ENCODE measurements around the gene EYA2.
"Not testable (repeated sequence)": the region's sequence is repeated elsewhere in the genome, so short reads cannot be mapped to it uniquely, and the experiment has no call there.

EYA2 gene

DNA sequence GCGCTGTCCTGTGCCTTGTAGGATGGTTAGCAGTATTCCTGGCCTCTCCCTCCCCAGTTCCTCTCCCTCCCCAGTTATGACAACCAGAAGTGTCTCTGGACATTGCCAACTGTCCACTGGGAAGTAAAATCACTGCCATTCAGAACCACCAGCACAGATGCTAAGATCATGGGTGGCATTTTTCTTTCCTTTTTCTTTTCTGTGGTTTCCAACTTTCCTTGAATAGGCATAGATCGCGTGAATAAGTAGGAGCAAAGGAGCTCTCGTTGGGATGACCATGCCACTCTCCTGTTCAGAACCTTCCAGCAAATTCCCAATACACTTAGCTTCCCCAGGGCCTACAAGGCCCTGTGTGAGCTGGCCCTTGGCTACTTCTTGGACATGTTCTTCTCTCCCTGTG, 59.0 kb downstream of the EYA2 start:
- no peak for DNase-seq (ENCODE audit: low read depth, low spot score)

DNA sequence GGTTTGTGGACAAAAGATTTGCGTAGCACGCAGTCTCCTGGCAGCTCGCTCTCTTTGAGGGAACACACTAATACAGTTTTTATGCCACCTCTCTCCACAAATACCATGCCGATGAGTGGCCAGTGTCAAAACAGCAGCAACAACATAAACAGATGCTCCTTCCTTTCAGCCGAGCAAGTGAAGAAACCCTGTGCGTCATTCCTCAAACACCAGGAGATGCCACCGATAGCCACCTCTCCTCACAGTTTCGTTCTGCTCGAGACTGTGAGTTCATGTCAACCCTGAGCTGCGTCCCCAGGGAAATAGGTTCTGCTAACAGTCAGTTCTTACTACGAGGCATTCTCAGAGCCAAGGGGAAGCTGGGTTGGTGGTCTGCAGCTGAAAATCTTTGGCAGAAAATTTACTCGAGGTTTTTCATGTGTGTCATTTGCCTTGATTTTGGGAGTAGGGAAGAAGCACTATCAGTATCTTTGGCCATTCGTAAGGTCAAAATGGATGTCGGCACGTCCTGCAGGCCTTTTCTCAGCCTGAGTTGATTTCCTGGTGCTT, 59.9 kb downstream of the EYA2 start:
- DNase-seq (ENCODE audit: low read depth, low spot score) = no peak

DNA sequence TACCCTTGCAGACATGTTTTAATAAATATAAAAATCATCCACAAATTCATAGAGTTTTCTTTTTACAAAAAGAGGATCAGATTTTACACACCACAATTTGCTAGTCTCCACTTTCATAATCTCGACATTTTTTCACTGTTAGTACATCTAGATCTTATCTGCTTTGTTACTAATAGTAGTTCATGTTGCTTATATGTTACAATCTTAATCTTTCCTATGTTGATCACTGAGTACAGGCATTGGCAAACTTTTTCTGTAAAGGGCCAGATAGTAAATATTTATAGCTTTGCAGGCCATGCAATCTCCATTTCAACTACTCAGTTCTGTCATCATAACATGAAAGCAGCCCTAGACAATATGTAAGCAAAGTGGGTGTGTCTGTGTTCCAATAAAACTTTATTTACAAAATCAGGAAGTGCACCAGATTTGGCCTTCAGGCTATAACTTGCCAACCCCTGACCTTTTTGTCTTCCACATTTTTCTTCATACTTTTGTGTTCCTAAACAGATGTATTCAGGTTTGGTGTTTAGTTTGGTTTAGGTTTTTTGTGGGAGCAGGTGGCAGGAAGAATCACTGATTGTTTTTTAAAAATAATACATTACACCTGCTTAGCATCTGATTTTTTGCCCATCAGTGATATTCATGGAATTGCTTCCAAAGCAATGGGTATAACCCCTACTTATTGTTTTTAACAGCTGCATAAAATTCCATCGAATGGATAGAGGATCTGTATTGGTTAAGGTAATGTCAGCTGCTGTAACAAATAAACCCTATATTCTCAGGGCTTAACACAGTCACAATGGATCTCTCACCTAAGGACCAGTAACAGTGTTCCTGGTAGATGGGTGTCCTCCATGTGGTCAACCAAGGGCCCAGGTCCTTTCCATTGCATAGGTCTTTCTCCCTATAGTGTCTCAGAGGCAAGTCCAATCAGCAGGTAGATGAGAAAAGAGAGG, 61.2 kb downstream of the EYA2 start:
- no peak for DNase-seq (ENCODE audit: low read depth, low spot score)

DNA sequence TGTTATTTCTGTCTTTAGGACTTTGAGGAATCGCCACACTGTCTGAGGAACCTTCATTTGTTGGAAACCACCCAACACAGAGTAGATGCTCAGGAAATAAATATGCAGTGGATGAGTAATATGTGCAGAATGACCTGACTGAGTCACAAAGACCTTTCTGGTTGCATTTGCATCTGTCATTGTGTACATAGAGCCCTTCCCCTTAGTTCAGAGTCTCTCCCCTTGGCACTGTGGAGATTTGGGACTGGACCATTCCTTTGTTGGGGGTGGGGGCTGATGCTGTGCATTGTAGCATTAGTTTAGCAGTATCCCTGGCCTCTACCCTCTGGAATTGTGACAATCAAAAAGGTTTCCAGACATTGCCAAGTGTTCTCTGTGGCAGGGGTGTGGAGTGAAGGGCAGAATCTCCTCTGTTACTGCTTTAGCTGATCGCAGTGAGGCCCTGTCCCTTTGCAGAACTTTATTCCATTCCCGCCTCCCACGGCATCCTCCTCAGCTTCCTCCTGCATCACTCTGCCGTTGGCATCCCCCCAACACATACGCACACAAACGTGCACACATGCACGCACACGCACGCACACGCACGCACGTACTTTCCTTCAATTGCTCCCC, 64.5 kb downstream of the EYA2 start:
- DNase-seq (ENCODE audit: low read depth, low spot score) = no peak

DNA sequence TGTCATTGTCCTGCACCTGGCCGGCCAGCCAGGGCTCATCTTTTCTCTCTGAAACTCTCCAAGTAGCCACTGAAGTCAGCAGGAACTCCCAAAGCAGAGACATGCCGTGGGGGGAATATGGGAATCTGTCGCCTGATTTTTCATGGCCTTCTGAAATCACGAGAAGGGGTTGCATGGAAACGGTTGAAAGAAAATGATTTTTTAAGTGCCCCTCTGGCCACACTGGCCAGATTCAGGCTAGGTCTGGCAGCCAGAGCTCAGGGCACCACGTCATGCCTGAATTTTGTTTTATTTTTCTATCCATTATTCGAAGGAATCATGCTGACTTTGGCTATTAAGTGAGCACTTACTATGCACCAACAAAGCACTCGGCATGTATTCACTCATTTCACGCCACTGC, 65.2 kb downstream of the EYA2 start:
- no peak for DNase-seq (ENCODE audit: low read depth, low spot score)

DNA sequence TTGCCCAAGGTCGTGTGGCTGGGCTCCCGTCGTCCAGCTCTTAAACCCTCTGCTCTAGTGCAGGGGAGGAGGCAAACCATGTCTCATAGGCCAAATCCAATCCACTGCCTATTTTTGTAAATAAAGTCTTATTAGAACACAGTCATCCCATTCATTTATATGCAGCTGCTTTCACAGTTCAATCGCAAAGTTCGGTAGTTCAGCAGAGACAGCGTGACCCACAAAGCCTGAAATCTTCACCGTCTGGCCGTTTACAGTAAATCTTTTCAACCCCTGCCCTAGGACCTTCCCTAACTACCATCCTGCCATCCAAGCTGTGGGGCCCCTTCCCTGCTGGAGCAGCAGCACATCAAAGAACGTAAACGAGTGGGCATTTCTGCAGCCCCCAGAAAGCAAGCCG, 65.9 kb downstream of the EYA2 start:
- no peak for DNase-seq (ENCODE audit: low read depth, low spot score)

DNA sequence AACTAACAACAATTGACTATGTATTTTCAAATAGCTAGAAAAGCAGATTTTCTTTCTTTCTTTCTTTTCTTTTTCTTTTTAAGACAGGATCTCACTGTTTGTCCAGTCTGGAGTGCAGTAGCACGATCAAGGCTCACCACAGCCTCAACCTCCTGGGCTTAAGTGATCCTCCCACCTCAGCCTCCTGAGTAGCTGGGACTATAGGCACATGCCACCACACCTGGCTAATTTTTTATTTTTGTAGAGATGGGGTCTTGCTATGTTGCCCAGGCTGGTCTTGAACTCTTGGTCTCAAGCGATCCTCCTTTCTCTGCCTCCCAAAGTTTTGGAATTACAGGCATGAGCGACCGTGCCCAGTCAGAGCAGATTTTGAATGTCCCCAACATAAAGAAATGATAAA, 67.3 kb downstream of the EYA2 start:
- not testable (repeated sequence) for DNase-seq (ENCODE audit: low read depth, low spot score)

DNA sequence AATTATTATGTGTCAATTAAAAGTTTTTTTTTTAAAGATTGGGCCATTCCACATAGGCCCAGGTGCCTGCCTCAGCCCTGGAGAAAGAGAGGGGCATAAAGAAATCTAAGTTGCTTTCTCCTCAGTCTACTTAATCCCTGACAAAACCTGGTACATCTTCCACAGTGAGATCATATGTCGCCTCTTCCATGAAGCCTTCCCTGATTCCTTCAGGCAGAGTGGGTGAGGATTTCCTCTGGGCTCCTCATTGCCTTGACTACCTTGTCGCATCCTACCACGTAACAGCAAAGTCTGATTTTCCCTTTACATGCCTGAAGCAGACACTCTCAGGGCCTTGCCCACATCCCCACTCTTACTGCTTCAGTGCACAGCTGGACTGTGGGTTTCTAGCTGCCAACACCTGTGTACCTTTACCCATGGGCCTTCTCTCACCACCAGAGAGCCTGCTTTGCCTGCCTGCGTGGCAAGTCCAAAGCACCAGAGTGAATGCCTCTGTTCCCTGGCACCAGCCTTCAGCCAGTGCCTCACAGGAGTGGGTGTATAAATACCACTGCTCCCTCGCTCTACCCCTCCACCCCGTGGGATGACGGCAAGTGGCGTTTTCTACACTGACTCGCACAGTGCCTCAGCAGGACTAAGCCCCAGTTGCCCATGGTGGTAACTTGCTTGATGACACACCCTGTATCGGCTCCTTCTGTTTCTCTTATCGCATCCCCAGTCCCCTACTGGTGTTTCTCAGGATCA, 68.0 kb downstream of the EYA2 start:
- DNase-seq (ENCODE audit: low read depth, low spot score) = no peak

DNA sequence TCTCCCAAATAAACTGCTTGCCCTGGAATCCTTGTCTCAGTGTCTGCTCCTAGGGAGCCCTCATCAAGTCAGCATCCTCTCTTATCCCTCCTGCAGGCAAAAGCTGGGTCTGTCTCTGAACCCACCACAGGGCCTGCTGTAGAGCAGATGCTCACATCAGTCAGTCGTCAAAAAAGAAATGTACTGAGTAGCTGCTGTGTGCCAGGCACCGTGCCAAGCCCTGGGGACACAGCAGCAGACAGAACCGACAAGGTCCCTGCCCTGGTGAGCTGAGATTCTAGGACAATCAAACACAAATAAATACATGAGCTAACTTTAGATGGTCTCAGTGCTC, 68.5 kb downstream of the EYA2 start:
- no peak for DNase-seq (ENCODE audit: low read depth, low spot score)

DNA sequence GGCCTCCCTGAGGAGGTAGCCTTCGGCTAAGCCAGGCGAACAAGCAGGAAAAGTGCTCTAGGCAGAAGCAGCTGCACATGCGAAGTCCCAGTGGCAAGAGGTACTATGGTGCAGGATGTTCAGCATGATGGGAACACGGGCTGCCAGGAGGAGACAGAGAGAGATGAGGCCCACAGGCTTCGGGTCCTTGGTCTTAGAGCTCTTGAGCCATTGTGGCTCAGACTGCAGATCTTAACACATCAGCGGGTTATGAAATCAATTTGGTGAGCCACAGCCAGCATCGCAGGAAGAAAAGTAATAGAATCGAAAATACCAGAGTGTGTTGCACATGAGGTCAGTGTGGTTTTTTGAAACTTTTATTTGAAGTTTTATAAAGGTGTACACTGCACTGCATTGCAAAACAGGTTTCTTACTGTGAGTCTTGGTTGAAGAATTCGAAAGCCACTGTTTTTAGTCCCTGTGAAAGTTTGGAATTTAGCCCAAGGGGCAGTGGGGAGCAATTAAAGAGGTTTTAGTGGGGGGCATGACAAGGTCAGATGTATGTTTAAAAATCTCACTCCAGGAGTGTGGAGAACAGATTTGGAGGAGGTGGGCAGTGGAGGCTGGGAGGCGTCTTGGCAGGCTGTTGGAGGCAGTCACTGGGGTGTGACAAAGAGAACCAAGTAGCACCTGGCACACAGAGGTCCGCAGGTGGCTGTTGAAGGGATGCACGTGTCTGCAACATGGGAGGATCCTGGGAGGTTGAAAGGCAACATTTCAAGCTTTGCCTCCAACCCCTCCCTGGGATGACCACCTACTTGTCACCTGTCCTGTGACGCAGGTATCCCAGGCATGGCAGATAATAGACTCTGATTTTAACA, 69.3 kb downstream of the EYA2 start:
- DNase-seq (ENCODE audit: low read depth, low spot score) = no peak

DNA sequence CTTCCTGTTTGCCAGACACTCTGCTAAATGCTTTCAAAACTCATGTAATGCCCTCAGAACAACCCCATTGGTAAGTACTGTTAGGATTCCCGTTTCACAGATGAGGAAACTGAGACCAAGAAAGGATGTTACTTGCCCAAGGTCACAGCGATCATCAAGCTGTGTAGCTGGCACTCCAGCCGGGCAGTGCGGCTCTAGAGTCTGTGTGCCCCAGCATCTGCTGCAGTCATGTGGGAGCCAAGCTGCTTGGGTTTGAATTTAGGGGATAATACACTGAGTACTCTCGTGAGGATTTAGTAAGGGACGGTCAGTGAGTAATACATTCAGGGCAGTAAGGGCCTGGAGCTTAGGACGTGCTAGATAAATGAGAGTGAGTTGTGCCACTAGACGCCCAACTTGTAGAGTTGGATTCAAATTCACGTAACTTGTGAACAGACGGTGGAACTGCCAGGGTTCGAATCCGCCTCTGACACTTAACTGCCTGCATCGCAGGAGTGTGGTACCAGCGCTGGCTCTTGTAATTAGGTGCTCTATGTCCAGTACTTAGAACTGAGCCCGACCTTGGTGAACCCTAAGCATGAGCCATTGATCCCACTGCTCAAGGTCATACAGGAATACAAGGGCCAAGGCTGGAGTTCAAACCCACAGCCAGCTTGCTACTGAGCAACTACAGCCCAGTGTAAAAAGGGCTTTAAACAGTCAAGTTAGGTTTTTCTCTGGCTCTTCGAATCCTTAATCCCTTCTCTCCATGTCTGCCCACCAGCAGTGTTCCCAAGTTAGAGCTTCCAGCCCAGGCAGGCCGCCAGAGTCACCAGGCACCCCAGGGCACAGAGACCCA, 70.2 kb downstream of the EYA2 start:
- DNase-seq (ENCODE audit: low read depth, low spot score) = no peak

DNA sequence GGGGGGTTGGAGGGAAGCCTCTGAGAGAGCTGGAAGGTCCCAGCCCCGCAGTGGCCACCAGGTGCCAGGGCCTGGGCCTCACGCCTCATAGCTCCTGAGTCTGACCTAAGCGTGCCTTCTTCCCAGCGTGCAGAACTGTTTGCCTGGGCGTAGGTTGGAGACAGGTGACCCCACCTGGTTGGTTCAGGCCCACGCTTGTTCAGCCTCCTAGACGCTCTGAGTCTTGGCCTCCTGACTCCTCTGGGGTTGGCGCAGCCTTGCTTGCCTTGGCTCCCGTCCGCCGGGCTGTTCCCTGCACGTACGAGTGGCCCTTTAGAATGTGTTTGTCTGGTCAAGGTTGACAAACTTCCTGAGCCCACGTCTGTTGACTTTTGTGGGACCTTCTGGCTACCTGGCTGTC, 70.8 kb downstream of the EYA2 start:
- no peak for DNase-seq (ENCODE audit: low read depth, low spot score)

DNA sequence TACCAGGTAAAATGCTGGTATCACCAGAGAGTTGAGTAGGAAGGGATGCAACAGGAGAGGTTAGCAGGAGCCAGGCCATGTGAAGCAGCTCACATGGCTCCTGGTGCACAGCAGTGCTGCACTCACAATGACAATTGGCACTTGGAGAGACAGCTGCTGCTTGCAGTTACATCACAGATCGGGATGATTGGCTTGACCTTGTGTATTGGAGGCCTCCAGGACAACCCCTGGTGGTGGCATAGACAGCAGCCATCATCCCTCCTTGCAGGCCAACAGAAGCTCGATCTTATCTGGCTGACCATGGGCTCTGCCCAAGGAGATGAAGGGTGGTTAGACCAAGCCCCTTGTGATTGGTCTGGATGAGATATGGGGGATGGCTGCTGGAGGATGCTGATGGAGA, 73.0 kb downstream of the EYA2 start:
- DNase-seq (ENCODE audit: low read depth, low spot score) = no peak

DNA sequence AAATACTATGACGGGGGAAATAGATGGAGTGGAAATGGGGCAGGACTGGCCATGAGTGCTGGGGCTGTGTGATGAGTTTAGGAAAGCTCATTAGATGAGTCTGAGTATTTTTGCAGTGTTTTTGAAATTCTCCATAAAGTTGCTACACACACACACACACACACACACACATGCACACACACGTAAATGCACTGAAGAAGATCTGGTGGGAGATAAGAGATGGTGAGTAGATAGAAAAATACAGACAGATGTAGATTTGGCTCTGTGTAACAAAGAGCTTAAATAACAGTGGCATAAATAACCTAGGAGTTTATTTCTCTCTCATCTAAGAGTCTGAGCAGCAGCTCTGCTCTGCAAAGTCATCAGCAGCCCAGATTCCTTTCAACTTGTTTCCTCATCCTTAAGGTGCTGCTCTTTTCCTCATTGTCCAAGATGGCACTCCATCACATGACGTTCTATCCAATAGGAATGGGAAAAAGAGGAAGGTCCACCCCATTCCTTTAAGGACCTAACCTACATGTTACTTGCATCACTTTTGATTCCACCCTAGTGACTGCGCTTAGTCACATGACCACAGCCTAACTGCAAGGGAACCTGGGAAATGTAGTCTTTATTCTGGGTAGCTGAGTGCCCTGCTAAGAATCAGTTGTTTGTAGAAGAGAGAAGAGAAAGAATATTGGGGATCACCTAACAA, 76.4 kb downstream of the EYA2 start:
- DNase-seq (ENCODE audit: low read depth, low spot score) = no peak

DNA sequence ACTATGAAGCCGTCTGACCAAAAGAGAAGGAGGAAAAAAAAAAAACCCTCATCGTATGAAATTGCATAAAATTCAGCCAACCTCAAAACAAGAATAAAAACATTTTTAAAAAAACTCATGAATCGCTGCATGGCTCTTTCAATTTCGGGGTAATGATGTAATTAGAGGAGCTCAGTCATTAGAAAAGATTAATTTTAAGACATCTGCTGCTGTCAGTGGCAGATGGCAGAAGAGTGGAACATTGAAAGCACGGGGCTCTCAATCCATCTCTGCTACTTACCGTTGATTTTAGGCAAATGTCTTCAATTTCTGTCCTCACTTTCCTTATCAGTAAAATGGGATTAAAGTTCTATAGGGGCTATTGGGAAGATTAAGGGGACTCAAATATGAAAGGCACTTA, 79.1 kb downstream of the EYA2 start:
- DNase-seq (ENCODE audit: low read depth, low spot score) = no peak

DNA sequence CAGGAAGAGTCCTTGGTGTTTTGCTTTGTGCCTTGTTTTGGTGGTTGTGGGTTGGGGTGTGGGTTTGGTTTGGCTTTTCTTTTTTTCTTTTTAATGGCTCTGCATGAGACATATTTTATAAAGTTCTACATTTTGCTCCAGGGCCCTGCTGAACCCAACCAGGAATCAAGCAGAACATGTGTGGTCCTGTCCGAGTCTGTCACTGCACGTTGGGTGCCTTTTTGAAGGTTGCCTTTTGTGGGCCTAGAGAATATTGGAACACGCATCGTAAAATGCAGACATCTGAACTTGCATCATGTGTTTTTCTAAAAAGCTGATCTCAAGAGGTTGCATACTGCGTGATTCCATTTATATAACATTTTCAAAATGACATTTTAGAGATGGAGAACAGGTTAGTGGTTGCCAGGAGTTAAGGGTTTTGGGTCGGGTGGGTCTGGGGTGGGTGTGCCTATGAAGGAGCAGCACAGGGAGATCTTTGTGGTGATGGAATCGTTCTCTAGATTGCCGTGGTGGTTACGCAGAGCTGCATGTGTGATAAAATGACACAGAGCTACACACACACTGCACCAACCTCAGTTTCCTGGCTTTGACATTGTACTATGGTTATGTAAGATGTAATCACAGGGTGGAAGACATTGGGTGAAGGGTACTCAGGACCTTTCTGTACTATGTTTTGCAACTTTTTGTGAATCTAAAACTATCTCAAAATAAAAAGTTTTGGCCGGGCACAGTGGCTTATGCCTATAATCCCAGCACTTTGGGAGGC, 80.2 kb downstream of the EYA2 start:
- DNase-seq (ENCODE audit: low read depth, low spot score) = no peak

DNA sequence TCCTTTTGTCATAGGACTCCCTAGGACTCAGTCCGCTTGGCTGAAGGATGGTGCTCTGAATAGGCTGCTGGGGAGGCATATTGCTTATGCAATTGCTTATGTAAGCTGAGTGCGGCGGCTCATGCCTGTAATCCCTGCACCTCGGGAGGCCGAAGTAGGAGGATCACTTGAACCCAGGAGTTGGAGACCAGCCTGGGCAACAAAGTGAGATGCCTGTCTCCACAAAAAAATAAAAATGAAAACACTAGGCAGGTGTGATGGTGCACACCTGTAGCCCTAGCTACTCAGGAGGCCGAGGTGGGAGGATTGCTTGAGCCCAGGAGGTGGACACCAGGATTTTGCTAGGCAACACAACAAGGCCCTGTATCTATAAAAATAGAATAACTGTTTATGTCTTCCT, 81.3 kb downstream of the EYA2 start:
- DNase-seq (ENCODE audit: low read depth, low spot score) = no peak

DNA sequence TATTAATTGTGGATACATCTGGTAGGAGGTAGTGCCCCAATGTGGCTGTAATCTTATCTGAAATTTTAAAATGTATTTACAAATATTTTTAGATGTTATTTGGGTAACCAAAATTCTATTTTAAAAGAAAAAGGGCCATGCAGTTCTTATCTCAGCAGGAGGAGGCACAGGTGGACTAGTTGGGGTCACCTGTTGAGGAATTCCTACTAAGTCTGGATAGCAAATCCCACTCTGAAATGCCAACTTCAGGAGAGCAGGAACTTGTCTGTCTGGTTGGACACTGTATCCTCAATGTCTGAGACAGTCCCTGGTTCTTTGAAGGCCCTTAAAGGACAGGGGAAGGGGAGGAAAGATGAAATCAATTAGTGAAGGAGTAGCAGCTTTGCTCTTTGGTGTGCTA, 82.6 kb downstream of the EYA2 start:
- DNase-seq (ENCODE audit: low read depth, low spot score) = no peak

DNA sequence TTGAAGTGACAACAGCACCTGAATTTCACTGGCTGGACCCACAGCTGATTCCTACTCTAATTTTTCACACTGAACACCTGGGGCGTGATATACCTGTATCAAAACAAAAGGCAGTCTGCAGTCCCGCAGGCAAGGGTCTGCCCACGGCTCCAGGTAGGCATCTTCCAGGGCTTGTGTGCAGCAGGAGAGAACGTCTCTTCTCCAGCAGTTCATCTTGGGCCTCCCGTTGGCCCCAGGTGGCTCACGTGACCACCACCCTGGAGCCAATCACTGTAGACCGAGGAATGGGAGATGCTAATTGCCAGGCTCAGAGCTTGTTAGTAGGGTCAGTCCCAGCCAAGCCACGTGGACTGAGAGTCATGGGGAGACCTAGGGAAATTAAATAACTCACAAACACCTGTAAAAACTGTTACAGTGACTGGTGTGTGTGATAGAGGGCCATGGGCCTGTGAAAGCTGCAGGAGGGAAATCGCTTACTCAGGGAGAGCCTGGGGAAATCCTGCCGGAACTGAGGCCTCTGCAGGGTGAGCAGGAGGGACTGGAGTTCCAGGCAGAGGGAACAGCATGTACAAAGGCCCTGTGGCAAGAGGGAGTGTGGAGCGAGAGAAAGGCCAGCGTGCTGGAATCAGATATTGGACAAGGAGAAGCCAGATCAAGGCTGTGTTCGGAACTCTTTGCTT, 83.4 kb downstream of the EYA2 start:
- no peak for DNase-seq (ENCODE audit: low read depth, low spot score)
